Activated T-helper 2 cell treated with anti-CD3 and anti-CD28 coated beads, Interferon-gamma antibody, Interleukin-2, Interleukin-4, amounts not matched to agents 10 μg/mL and 5 μg/mL and 100 μg/mL, durations not matched to agents 14 hours and 24 hours and 36 hours (primary cell): ENCODE measurements around the gene SERPINA12. TPM values are rescaled to one million over a fixed set of nuclear protein-coding genes. Genes with fewer than 3 reads are reported as not detected.
"Not testable (repeated sequence)": the region's sequence is repeated elsewhere in the genome, so short reads cannot be mapped to it uniquely, and the experiment has no call there.

Experiments used
- DNase-seq: peaks from one replicate; pipeline ENCODE4 v3.0.0; 2021; ENCODE audit warnings: low spot score
- H3K27ac Mint-ChIP-seq: one replicate; pipeline ENCODE4 v1.8.0; 2021; ENCODE audit warnings: mixed read lengths
- H3K27me3 Mint-ChIP-seq: one replicate; pipeline ENCODE4 v1.8.0; 2021; ENCODE audit warnings: low read depth, mixed read lengths
- H3K36me3 Mint-ChIP-seq: one replicate; pipeline ENCODE4 v1.8.0; 2021; ENCODE audit warnings: low read depth, mixed read lengths
- H3K4me1 Mint-ChIP-seq: one replicate; pipeline ENCODE4 v1.8.0; 2021; ENCODE audit warnings: low read depth, mixed read lengths
- H3K4me3 Mint-ChIP-seq: one replicate; pipeline ENCODE4 v1.8.0; 2021; ENCODE audit warnings: low read depth, mild to moderate bottlenecking, moderate library complexity, mixed read lengths
- H3K9me3 Mint-ChIP-seq: one replicate; pipeline ENCODE4 v1.8.0; 2021; ENCODE audit warnings: mixed read lengths
- intact Hi-C: fragments of 100-400 bp; cut with micrococcal nuclease; formaldehyde crosslinking; loops from one replicate; pipeline ENCODE4 v1.15.1; 2023
- total RNA-seq: library from RNA; stranded (reverse); gene quantifications from 2 replicates; pipeline ENCODE4 v1.2.3, GENCODE V29; 2022

Gene SERPINA12
- total RNA-seq, 1 donor from 2014 or later: not detected

DNA sequence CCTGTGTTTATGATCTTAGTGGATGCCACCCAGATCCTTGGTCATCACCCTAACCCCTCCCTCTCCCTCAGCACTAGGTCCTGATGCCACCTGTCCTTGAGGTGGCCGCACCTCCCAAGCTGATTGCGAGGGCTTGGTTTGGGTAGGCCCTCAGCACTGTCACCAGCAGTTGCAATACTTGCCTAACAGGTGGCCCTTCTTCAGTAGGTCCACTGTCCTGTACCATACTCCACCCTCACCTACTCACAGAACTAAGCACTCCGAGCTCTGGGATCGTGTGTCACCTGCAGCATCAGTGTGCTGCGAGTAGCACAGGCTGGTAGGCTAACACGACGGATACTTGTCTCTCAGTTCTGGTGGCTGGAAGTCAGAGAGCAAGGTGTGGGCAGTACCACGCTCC lies 14.0 kb upstream of the SERPINA12 start:
- H3K9me3 Mint-ChIP-seq: peaks cover 11% of the 10 kb centered on the region
- H3K27ac Mint-ChIP-seq: no peak overlapping the region
- no peak for DNase-seq
- H3K27me3 Mint-ChIP-seq: peaks cover 5% of the 10 kb centered on the region
- intact Hi-C loops: no loop called here
- no peaks in the 10 kb centered on the region for H3K4me1 Mint-ChIP-seq
- no peaks in the 10 kb centered on the region for H3K36me3 Mint-ChIP-seq
- H3K4me3 Mint-ChIP-seq: no peak overlapping the region

DNA sequence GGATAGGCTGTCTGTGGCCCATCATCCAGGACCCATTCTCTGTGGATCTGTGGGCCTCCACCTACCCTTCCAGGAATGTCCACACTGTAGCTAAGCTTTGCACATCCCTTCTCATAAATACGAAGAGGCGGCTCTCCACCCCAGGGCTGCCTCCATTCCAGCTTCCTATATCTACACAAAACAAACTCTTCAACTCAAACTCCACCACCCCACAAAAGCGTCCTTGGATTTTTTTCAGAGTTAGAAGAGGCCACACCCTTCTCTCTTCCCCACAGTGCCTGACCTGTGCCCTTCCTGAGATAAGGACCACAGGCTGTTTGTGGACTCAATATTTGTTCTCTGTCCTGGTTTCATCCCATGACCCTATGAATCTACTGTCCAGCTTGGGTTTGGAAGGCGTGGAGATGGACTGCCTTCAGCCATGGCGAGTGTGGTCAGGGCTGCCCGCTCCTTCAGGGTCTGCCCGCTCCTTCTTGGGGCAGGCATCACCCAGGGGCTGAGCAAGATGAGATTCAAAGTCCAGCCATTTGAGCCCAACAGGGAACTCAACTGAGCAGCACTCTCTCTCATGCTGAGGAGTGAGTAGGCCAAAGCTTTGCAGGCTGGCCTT lies 13.0 kb upstream of the SERPINA12 start:
- Mint-ChIP-seq H3K9me3 (peaks cover 11% of the 10 kb centered on the region), H3K4me1 (no peaks in the 10 kb centered on the region), H3K4me3 (no peak overlapping the region), H3K27ac (no peak overlapping the region), H3K36me3 (no peaks in the 10 kb centered on the region), H3K27me3 (peaks cover 5% of the 10 kb centered on the region)
- intact Hi-C loops: no loop called here
- DNase-seq: no peak

DNA sequence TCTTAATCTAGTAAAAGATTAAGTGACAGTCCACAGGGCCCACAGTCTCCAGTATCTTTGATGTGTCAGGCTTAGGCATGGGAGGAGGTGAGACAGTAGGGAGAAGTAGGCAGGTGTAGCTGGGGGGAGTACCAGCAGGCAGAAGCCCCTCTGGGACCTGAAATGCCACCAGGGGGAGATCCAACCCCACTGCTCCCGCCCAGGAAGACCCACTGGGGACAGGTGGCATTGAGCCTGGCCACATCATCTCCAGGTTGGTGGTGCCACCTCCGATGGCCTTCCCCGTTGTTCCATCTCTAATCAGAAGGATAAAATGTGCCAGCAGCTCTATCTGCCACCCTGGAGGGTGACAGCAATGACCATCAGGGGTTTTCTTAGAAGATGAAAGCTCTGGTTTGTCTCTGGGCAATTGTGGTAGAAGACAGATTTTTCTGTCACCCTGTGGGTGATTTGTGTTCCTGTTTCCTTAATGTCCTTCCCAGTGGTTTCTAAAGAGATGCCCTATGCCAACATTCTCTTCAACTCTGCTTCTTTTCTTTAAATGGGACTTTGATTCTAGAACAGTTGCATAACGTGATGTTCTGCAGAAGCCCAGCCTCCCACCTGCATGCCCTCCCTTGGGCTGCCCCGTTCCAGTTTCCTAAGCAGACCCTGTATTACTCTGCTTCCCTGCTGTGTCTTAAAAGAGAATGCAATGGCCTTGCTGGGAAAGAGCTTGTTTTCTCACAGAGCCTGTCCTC lies 12.3 kb upstream of the SERPINA12 start:
- Mint-ChIP-seq H3K9me3 (peaks cover 11% of the 10 kb centered on the region), H3K27ac (no peak overlapping the region), H3K36me3 (no peaks in the 10 kb centered on the region), H3K27me3 (no peaks in the 10 kb centered on the region), H3K4me3 (no peak overlapping the region), H3K4me1 (no peaks in the 10 kb centered on the region)
- no peak for DNase-seq
- intact Hi-C loops: no loop called here

DNA sequence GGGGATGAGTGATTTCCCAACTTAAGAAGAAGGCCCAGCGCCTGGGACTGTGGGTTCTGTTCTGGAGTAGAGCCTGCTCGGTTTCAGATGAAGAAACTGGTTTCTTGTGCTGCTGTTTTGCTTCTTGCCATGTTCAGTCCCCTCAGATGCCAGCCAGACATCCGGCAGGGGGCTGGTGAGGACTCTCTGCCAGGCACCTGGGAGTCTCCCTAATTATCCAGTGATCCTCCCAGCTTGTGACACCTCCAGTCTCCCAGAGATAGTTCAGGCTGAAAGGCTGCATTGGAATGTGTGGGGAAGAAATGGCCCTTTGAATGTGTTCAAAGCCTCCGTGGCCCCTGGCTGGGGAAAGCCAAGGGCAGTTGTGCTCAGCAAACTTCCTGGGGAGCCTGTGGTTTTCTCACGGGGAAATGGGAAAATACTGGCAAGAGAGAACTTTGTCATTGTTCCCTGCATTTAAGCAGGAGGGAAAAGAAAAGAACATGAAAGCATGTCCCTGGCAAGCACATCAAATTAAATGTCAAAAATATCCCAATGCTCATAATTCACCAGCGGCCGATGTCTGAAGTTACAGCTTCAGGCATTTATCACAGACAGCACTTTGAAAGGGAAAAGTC lies 8.5 kb upstream of the SERPINA12 start:
- Mint-ChIP-seq H3K27ac (no peak overlapping the region), H3K4me1 (no peaks in the 10 kb centered on the region), H3K36me3 (no peaks in the 10 kb centered on the region), H3K9me3 (peaks cover 11% of the 10 kb centered on the region), H3K4me3 (no peak overlapping the region), H3K27me3 (no peaks in the 10 kb centered on the region)
- DNase-seq: no peak
- intact Hi-C loops: no loop called here

DNA sequence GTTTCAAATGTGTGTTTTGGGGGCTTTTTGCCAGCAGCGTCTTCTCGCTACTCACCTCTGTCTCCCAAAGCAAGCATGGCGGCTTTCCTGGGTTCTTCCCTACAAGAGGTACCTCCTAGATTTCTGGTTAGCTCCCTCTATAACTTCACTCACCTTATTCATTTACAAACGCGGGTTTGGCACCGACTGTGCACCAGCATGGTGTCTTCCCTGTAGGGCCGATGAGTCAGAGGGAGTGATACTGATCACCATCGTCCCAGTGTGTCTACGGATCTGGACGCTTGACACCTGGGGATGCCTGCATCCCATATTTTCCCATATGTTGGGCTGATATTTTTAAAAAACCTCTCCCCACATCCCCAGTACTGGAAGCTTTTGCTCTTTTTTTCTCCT lies 8.0 kb upstream of the SERPINA12 start:
- Mint-ChIP-seq H3K27ac (no peak overlapping the region), H3K4me1 (no peaks in the 10 kb centered on the region), H3K4me3 (no peak overlapping the region), H3K36me3 (no peaks in the 10 kb centered on the region), H3K9me3 (peaks cover 11% of the 10 kb centered on the region), H3K27me3 (no peaks in the 10 kb centered on the region)
- no peak for DNase-seq
- intact Hi-C loops: no loop called here

DNA sequence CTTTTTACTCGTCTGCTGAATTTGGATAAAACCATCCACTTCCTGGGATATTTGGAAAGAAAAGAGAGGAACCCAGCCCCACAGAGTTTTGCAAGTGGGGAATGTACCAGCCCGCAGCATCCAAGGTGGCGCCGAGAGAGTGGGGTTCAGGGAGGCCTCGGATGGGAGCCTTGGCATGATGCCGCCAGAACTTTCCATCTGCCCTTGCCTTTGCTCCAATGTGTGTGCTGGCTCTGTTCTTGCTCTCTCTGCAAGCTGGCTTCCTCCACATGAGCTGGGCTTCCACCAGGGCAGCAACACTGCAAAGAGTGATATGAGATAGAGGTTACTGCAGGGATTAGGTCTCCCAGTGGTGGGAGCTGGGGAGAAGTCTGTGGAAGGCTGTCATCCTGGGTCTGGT lies 6.6 kb upstream of the SERPINA12 start:
- Mint-ChIP-seq H3K4me1 (no peaks in the 10 kb centered on the region), H3K9me3 (peaks cover 11% of the 10 kb centered on the region), H3K36me3 (no peaks in the 10 kb centered on the region), H3K4me3 (no peak overlapping the region), H3K27me3 (no peaks in the 10 kb centered on the region), H3K27ac (no peak overlapping the region)
- DNase-seq: no peak
- intact Hi-C loops: no loop called here

DNA sequence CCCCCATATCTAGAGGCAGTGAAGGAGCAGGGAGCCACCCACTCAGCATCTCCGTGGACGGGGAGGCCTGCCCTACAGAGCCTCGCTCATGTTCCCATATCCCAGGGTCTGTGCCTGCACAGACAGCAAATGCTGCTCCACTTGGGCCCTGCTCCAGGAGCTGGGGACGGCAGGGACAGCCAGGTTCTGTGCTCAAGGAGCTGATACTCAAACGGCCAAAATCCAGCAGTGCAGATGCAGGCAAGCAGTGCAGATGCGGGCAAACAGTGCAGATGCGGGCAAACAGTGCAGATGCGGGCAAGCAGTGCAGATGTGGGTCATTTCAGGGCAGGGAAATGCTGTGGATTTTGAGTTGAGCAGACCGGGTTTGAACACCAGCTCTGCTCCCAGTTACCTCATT lies 6.2 kb upstream of the SERPINA12 start:
- Mint-ChIP-seq H3K36me3 (no peaks in the 10 kb centered on the region), H3K27ac (no peak overlapping the region), H3K4me3 (no peak overlapping the region), H3K9me3 (peaks cover 11% of the 10 kb centered on the region), H3K27me3 (no peaks in the 10 kb centered on the region), H3K4me1 (no peaks in the 10 kb centered on the region)
- DNase-seq: no peak
- intact Hi-C loops: no loop called here

DNA sequence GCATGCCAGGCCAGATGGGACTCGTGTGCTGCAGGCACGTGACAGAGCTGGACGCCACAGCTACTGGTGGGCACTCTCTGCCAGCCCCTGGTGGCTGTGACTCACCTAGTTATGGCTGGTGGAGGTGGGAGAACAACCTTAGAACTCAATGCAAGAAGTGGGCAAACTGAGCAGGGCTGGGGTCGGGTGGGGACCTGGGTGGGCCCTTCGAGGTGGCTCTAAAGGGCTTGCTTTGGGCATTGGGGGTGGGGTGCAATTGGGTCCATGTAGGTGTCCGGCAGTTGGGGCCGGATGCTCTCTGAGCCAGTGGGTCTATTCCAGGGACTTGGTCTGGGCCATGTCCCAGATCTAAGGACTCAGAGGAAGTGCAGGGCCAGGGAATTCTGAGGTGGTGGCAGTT lies 5.1 kb upstream of the SERPINA12 start:
- Mint-ChIP-seq H3K36me3 (no peaks in the 10 kb centered on the region), H3K27me3 (no peaks in the 10 kb centered on the region), H3K9me3 (peaks cover 7% of the 10 kb centered on the region), H3K4me3 (no peak overlapping the region), H3K4me1 (no peaks in the 10 kb centered on the region), H3K27ac (no peak overlapping the region)
- intact Hi-C loops: no loop called here
- DNase-seq: no peak

DNA sequence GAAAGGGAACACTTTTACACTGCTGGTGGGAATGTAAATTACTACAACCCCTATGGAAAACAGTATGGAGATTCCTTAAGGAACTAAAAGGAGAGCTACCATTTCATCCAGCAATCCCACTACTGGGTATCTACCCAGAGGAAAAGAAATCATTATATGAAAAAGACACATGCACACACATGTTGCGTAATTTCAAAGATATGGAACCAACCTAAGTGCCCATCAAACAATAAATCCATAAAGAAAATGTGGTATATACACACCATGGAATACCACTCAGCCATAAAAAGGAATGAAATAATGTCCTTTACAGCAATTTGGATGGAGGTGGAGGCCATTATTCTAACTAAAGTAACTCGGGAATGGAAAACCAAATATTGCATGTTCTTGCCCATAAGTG lies 1.2 kb upstream of the SERPINA12 start:
- H3K9me3 Mint-ChIP-seq, H3K27ac Mint-ChIP-seq, DNase-seq, H3K4me1 Mint-ChIP-seq, intact Hi-C loops, H3K36me3 Mint-ChIP-seq, H3K27me3 Mint-ChIP-seq, H3K4me3 Mint-ChIP-seq: not testable (repeated sequence)

DNA sequence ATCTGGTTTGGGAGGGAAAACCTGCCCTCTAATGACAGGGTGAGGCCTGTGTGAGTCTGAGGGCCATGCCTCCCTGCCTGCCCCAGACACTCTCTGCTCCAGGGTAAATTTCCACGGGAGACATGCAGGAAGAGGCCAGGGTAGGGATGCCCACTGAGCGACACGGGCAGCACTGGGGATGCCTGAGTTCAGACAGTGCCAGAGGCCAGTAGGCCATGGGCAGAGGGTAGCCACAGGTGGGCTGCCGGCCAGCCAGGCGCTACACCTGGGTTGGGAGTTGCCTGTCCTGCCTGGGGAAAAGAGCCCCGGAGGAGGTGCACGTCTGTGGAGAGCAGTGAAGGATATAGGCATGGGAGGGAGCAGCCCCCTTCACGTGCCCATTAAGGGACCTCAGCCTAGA lies 3.6 kb downstream of the SERPINA12 start:
- H3K27me3 Mint-ChIP-seq: no peaks in the 10 kb centered on the region
- H3K36me3 Mint-ChIP-seq: no peaks in the 10 kb centered on the region
- H3K9me3 Mint-ChIP-seq: no peaks in the 10 kb centered on the region
- intact Hi-C loops: no loop called here
- H3K4me3 Mint-ChIP-seq: no peak overlapping the region
- no peak overlapping the region for H3K27ac Mint-ChIP-seq
- no peaks in the 10 kb centered on the region for H3K4me1 Mint-ChIP-seq
- no peak for DNase-seq

DNA sequence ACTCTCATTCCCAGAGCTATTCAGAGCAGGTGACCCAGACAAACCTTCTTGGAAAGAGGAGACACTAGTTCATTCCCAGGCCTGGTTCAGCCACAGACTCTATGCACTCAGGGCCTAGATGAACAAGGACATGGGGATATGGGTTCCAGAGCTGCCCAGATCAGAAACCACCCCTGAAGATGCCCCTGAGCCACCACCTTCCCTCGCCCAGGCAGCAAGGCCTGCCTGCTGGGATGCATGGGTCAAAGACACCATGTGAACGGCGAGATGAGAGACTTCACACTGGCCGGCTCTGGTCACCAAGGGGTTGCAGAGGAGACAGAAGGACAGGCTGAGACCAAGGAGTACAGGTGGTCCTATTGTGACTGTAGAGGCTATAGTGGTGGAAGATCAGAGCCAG lies 4.1 kb downstream of the SERPINA12 start:
- Mint-ChIP-seq H3K27ac (no peak overlapping the region), H3K36me3 (no peaks in the 10 kb centered on the region), H3K27me3 (no peaks in the 10 kb centered on the region), H3K9me3 (no peaks in the 10 kb centered on the region), H3K4me3 (no peak overlapping the region), H3K4me1 (no peaks in the 10 kb centered on the region)
- no peak for DNase-seq
- intact Hi-C loops: no loop called here

DNA sequence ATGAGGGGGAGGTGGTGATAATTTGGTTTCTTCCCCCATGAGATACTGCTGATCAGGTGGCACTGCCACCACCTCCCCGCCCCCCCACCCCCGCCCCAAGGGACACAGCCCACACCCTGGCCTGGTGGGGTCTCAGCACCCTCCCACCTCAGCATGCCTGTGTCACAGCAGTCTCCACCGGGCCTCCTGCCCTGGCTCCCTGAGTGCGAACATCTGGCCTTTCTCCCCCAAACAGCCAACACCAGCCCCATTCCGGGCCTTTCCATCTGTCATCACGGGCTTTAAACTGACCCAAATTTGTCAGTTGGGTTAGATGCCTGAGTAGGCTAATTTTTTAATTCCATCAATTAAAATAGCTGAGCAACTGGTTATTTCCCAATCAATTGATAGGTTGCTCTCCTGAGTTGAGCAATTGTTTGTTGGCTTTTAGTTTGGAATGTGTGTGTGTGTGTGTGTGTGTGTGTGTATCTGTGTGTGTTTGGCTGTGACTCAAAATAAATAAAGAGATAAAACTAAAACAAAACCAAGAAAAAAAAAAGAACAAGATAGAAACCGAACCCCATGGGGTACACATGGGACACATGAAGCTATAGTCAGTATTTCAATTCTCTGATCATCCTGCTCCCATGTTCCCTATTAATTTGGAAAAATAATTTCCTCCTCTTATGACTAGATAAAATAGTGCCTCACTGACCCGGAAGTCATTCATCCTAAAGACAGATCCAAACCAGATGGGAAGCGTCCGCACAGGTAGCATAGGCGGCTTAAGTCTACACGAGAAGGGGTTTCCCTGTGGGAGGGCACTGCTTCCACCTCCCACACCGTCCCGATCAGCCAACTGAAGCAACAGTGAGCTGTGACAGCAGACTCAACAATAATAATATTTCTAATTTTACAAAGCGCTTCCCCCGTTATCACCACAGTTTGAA lies 7.4 kb downstream of the SERPINA12 start:
- H3K4me3 Mint-ChIP-seq: no peak overlapping the region
- H3K27me3 Mint-ChIP-seq: no peaks in the 10 kb centered on the region
- intact Hi-C loops: no loop called here
- H3K27ac Mint-ChIP-seq: no peak overlapping the region
- H3K9me3 Mint-ChIP-seq: no peaks in the 10 kb centered on the region
- H3K36me3 Mint-ChIP-seq: no peaks in the 10 kb centered on the region
- H3K4me1 Mint-ChIP-seq: no peaks in the 10 kb centered on the region
- DNase-seq: no peak

DNA sequence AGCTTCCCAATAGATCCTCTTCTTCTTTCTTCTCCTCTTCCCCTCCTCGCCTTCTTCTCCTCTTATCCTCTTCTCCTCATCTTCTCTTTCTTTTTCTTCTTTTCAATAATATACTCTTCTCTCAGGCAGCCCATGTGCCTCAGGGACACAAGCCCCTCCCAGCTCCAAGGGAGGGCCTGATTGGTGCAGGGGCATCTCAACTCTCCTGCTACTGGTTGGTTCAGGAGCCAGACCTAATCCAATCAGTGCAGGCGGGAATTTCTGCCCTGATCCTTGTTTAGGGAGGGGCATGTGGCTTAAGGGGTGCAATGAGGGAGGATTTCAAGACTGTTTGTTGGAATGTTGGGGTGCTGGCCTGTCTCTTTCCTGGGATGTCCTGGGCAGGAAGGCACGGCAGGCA lies 9.0 kb downstream of the SERPINA12 start:
- Mint-ChIP-seq H3K9me3 (no peaks in the 10 kb centered on the region), H3K36me3 (no peaks in the 10 kb centered on the region), H3K27me3 (no peaks in the 10 kb centered on the region), H3K4me1 (no peaks in the 10 kb centered on the region), H3K4me3 (no peak overlapping the region), H3K27ac (no peak overlapping the region)
- DNase-seq: no peak
- intact Hi-C loops: no loop called here
